Measurements from ENCODE around the gene MYLK. TPM values are rescaled to one million over a fixed set of nuclear protein-coding genes. Genes with fewer than 3 reads are reported as not detected.

The MYLK gene
- total and polyA plus RNA-seq, 10 of the 15 experiments (the other 5 are each of a cell fraction or from before 2014, with no cell fraction given) = 0.04 to 1.6 (median 0.42) TPM; not detected in 1

DNA sequence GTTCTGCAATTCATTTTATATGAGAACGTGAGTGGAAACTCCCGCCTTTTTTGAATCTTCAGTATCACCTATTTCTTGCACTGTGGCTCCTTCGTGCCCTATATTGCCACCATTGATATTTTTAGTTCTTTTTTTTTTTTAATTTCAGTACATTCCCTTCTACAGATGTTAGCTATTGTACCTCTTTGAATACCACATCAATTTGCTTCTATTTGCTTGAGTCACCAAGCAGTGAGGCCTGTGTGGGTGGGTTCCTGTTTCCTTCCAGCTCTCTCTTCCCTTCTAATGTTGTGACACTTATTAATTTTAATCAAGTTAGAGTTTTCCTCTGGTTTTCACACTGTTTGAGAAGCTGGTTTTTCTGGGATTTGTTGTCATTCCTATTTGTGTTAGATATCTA is 308.0 kb downstream of the MYLK start:
- H3K4me2 ChIP-seq (ENCODE audit: control insufficient read depth, insufficient read depth) = peak overlapping the region; percentile 35; the same call in 1 of the 2 replicates
- no peak overlapping the region for H3K9ac ChIP-seq (ENCODE audit: control insufficient read depth, insufficient read depth, low read length)
- POLR2A ChIA-PET = interaction anchor here (1.2 to 1.7 kb wide), 4 partner anchors 8 to 16 kb away, joined by 3 to 6 read pairs (median 5); partner anchors contain the start of gene HACD2
- H3K27ac ChIP-seq (ENCODE audit: control insufficient read depth, insufficient read depth) = peak overlapping the region; percentile 25
- H3K4me1 ChIP-seq (ENCODE audit: control insufficient read depth, insufficient read depth, low read length) = peaks cover 13% of the 10 kb centered on the region; the same call in 1 of the 2 replicates
- no TSS peak for BruUV-seq (replicated peaks)
- CTCF ChIA-PET = interaction anchor here (0.8 to 3.5 kb wide), 5 partner anchors 9 to 250 kb away, joined by 3 to 30 read pairs (median 7); partner anchors contain the start of gene HACD2
- no peak for DNase-seq (ENCODE audit: low read depth, low spot score)
- no peaks in the 10 kb centered on the region; the same call in 1 of the 2 replicates for H3K79me2 ChIP-seq (ENCODE audit: control insufficient read depth, insufficient read depth, low read length)
- 0 out of 2 replicates have a peak overlapping the region, but pooled peaks have one; percentile 5 for H2AFZ ChIP-seq (ENCODE audit: control insufficient read depth, low read depth, low read length)
- in situ Hi-C loops (cut with MboI) = no loop called here
- H3K27me3 ChIP-seq (replicated peaks in 1 of 2; ENCODE audit: control insufficient read depth in 2 of 2, insufficient read depth in 2 of 2, low read length in 1 of 2) = no peaks in the 10 kb centered on the region
- RAD21 ChIA-PET (ENCODE audit: unreplicated experiment) = interaction anchor here (1.4 to 1.9 kb wide), 2 partner anchors 16 to 17 kb away, joined by 5 to 6 read pairs; no protein-coding TSS in a partner anchor
- H3K9me3 ChIP-seq (replicated peaks; ENCODE audit: control insufficient read depth, insufficient read depth, low read length) = no peaks in the 10 kb centered on the region
- 30% methylated on average over 3 of the region's 3 CpGs for WGBS (ENCODE audit: insufficient coverage, insufficient replicate concordance, low lambda C conversion rate, missing lambda C conversion rate)
- H3K36me3 ChIP-seq (ENCODE audit: control insufficient read depth in 2 of 2, insufficient read depth in 2 of 2, low read length in 1 of 2) = peaks cover 0 to 9% of the 10 kb centered on the region in 2 experiments; a peak in 2 of 4 replicates
- peak; percentile 85 for ATAC-seq
- H3K4me3 ChIP-seq = no peak overlapping the region
- H4K20me1 ChIP-seq (ENCODE audit: control insufficient read depth, insufficient read depth) = no peaks in the 10 kb centered on the region
- SMC1A ChIA-PET (ENCODE audit: uncharacterized antibody, unreplicated experiment) = interaction anchor here (0.6 to 7.0 kb wide), 7 partner anchors 10 to 66 kb away, joined by 3 to 56 read pairs (median 3); no protein-coding TSS in a partner anchor
- intact Hi-C loops (cut with micrococcal nuclease; ENCODE audit: unreplicated experiment) = no loop called here
- FAIRE-seq = no peak
- TF ChIP-seq PML (IDR thresholded peaks at IDR 0.05; ENCODE audit: low read length) (no peak), IKZF2 (IDR thresholded peaks at IDR 0.05) (peak in 1 of 2 experiments; percentile 22; a peak in 1 of 4 replicates), POU2F2 (IDR thresholded peaks at IDR 0.05; ENCODE audit: borderline replicate concordance, low read depth, low read length) (no peak), KAT2A (conservative IDR thresholded peaks at IDR 0.05; ENCODE audit: control insufficient read depth, low read depth, low read length) (no peak), NR2F1 (conservative IDR thresholded peaks at IDR 0.05) (no peak), EGR1 (IDR thresholded peaks at IDR 0.05; ENCODE audit: borderline replicate concordance in 1 of 2, low read depth in 2 of 2, low read length in 2 of 2) (peak in 1 of 2 experiments; percentile 66; a peak in 1 of 3 replicates), YY1 (IDR thresholded peaks at IDR 0.05; ENCODE audit: low read depth, low read length) (no peak), GABPA (IDR thresholded peaks at IDR 0.05; ENCODE audit: low read depth) (no peak), FOS (IDR thresholded peaks at IDR 0.05; ENCODE audit: borderline replicate concordance, extremely low read depth, insufficient read length) (no peak), MYC (IDR thresholded peaks at IDR 0.05; ENCODE audit: insufficient read depth, insufficient read length, insufficient replicate concordance, low read length, severe bottlenecking) (no peak), MYB (IDR thresholded peaks at IDR 0.05; ENCODE audit: borderline replicate concordance, low read depth, low read length) (no peak), PAX5 (IDR thresholded peaks at IDR 0.05; ENCODE audit: borderline replicate concordance, low read depth, low read length) (no peak), NFYA (IDR thresholded peaks at IDR 0.05; ENCODE audit: borderline replicate concordance, low read depth, low read length) (no peak), SREBF2 (IDR thresholded peaks at IDR 0.05; ENCODE audit: low read length) (no peak)
- TF ChIP-seq, protein P1, sequence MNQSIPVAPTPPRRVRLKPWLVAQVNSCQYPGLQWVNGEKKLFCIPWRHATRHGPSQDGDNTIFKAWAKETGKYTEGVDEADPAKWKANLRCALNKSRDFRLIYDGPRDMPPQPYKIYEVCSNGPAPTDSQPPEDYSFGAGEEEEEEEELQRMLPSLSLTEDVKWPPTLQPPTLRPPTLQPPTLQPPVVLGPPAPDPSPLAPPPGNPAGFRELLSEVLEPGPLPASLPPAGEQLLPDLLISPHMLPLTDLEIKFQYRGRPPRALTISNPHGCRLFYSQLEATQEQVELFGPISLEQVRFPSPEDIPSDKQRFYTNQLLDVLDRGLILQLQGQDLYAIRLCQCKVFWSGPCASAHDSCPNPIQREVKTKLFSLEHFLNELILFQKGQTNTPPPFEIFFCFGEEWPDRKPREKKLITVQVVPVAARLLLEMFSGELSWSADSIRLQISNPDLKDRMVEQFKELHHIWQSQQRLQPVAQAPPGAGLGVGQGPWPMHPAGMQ (IDR thresholded peaks at IDR 0.05; ENCODE audit: borderline replicate concordance) = no peak
- TF ChIP-seq, protein P2, sequence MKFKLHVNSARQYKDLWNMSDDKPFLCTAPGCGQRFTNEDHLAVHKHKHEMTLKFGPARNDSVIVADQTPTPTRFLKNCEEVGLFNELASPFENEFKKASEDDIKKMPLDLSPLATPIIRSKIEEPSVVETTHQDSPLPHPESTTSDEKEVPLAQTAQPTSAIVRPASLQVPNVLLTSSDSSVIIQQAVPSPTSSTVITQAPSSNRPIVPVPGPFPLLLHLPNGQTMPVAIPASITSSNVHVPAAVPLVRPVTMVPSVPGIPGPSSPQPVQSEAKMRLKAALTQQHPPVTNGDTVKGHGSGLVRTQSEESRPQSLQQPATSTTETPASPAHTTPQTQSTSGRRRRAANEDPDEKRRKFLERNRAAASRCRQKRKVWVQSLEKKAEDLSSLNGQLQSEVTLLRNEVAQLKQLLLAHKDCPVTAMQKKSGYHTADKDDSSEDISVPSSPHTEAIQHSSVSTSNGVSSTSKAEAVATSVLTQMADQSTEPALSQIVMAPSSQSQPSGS (IDR thresholded peaks at IDR 0.05; ENCODE audit: low read length) = 0 out of 2 replicates have a peak, but pooled peaks have one; percentile 32
- TF ChIP-seq, protein P3, sequence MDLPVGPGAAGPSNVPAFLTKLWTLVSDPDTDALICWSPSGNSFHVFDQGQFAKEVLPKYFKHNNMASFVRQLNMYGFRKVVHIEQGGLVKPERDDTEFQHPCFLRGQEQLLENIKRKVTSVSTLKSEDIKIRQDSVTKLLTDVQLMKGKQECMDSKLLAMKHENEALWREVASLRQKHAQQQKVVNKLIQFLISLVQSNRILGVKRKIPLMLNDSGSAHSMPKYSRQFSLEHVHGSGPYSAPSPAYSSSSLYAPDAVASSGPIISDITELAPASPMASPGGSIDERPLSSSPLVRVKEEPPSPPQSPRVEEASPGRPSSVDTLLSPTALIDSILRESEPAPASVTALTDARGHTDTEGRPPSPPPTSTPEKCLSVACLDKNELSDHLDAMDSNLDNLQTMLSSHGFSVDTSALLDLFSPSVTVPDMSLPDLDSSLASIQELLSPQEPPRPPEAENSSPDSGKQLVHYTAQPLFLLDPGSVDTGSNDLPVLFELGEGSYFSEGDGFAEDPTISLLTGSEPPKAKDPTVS (IDR thresholded peaks at IDR 0.05; ENCODE audit: low read depth, low read length) = no peak
- TF ChIP-seq, protein P4, sequence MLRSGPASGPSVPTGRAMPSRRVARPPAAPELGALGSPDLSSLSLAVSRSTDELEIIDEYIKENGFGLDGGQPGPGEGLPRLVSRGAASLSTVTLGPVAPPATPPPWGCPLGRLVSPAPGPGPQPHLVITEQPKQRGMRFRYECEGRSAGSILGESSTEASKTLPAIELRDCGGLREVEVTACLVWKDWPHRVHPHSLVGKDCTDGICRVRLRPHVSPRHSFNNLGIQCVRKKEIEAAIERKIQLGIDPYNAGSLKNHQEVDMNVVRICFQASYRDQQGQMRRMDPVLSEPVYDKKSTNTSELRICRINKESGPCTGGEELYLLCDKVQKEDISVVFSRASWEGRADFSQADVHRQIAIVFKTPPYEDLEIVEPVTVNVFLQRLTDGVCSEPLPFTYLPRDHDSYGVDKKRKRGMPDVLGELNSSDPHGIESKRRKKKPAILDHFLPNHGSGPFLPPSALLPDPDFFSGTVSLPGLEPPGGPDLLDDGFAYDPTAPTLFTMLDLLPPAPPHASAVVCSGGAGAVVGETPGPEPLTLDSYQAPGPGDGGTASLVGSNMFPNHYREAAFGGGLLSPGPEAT (IDR thresholded peaks at IDR 0.05; ENCODE audit: low read depth) = no peak
